Subcutaneous adipose tissue (tissue), 4 donors: ENCODE measurements around the gene SNED1. TPM values are rescaled to one million over a fixed set of nuclear protein-coding genes. Genes with fewer than 3 reads are reported as not detected.

Experiments used
- CTCF ChIP-seq: fragments of 450-650 bp; IDR thresholded peaks from one replicate; pipeline ENCODE4 v1.5.1; 2016; ENCODE audit warnings: low read depth, mild to moderate bottlenecking, control low read depth, antibody characterized with exemption, moderate library complexity
- total RNA-seq, 4 donors: library from RNA; depleted of rRNA; stranded (reverse); fragments of >200 nt; gene quantifications; one replicate each; pipeline ENCODE4 v1.1.0, GENCODE V29; 2016

SNED1 gene
- total RNA-seq, 4 donors from 2014 or later = 34.9 to 83.3 (median 39.7) TPM

DNA sequence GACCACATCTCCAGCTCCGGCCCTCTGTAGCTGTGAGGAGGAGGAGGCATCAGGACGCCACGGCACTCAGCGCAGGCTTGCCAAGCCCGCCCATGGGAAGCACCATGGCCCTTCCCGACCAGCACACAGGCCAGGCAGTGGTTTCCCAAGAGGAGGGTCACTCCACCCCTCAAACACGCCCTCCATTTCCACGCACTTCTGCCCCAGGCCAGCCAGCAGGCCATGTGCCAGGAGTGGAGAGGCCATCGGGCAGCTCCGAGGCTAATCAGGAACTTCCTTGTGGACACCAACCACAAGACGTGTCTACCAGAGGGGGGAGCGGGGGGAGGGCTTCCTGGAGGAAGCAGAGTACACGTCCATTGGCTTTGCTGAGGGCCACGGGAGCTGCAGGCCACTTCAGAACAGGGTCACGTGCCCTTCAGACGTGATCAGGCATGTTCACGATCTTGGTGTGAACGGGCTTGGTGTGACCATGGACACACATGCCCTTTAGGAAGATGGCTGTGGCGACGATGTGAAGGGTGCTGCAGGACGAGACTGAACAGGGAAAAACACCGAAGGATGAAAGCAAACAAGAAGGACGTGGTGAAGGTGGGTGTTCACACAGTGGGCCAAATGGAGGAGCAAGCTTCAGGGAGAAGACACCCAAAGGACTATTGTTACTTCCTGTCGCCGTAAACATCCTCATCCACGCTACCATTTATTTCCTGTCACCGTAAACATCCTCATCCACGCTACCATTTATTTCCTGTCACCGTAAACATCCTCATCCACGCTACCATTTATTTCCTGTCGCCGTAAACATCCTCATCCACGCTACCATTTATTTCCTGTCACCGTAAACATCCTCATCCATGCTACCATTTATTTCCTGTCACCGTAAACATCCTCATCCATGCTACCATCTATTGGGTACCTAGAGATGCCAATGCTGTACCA lies 110.1 kb downstream of the SNED1 start:
- TF ChIP-seq CTCF = no peak

DNA sequence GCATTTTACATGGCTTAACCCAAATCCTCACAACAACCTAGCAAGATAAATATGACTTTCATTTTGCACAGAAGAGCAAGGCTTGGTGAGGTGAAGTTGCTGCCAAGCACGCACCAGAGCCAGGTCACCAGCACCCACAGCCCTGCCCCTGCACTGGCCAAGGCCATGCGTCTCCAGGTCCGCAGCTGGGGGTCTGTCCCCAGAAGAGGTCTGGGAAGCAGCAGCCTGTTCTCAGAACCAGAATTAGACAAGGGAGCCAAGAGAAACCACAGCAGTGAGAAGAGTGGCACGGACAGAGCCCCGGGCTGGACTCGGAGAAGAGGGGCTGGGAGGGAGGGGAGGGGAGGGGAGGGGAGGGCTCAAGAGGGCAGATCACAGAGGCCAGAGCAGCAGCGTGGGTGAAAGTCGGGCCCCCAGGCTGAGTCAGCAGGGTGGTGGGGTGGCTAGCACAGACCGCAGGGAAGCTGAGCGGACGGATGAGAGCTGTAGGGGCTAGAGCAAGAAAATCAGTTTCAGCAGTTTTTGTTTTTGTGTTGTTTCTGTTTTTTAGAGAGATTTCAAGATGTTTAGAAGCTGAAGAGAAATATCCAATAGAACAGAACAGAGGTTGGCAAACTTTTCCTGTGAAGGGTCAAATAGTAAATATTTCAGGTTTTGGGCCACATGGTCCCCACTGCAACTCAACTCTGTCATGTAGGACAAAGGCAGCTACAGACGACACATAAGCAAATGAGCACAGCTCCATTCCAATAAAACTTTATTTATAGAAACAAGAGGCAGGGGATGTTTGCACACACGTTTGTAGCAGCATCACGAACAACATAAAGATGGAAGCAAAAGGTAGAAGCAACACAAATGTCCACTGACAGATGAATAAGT lies 111.0 kb downstream of the SNED1 start:
- TF ChIP-seq CTCF = no peak

DNA sequence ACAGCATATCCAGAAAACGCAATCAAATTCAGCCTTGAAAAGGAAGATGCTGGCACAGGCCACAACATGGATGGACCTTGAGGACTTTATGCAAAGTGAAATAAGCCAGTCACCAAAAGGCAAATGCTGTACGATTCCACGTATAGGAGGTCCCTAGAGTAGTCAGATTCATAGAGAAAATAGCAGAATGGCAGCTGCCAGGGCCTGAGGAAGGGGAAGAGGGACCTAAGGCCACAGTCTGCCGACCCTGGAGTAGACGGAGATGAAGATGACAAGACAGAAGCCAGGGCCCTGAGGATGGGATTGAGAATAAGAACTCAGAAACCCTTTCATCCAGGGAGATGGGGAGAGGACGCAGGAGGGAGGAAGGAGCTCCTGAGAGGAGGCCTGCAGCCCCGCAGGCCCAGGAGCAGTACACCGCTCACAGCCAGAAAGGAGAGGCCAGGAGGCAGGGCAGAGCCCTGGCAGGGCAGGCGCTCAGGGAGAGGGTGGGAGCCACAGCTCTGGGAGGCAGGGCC lies 111.7 kb downstream of the SNED1 start:
- no peak for TF ChIP-seq CTCF

- no peak for TF ChIP-seq CTCF
These were observed 112.4 kb downstream of the SNED1 start for GRCh38 chr2:241110607-241111439.

GRCh38 chr2:241111440-241111805 lies 113.0 kb downstream of the SNED1 start:
- no peak for TF ChIP-seq CTCF

GRCh38 chr2:241112046-241112445 lies 113.6 kb downstream of the SNED1 start:
- TF ChIP-seq CTCF = no peak
